H1 (cell line): ENCODE measurements around the gene GRIA4. TPM values are rescaled to one million over a fixed set of nuclear protein-coding genes. Genes with fewer than 3 reads are reported as not detected.
A peak's percentile ranks its signal among the peaks of the same experiment; 100 is the strongest.

Experiments
- CTCF ChIA-PET: fragments of 300-600 bp; sonication (Branson Sonifier 250); formaldehyde crosslinking; loops from one replicate; lab custom pipeline; 2021; ENCODE audit not compliant: partially characterized antibody; lab: Charles Lee
- POLR2A ChIA-PET: fragments of 300-600 bp; sonication (Branson Sonifier 250); formaldehyde crosslinking; loops from one replicate; lab custom pipeline; 2021; ENCODE audit warnings: inconsistent platforms; ENCODE audit not compliant: partially characterized antibody; lab: Charles Lee
- DNase-seq, 2 experiments: peaks; one replicate each; pipeline versions ENCODE4 v3.0.0 to v3.0.0-alpha.2; 2010 to 2022; ENCODE audit warnings: low spot score in 2 of 2, low read depth in 1 of 2, mixed read lengths in 1 of 2
- FAIRE-seq: peaks from 2 replicates; lab custom pipeline; 2011; peaks lifted over from hg19 to GRCh38; lab: Jason Lieb, UNC
- H2AFZ ChIP-seq: 2 replicates; pipeline ENCODE4 v1.8.1; 2012; ENCODE audit warnings: low read length, inconsistent platforms
- H2AK5ac ChIP-seq: 2 replicates; pipeline ENCODE4 v1.6.1; 2013; ENCODE audit warnings: low read depth, low read length
- H2BK120ac ChIP-seq: replicated peaks from 2 replicates; pipeline ENCODE3; 2013; ENCODE audit warnings: low read depth, low read length, inconsistent platforms
- H2BK12ac ChIP-seq: 2 replicates; pipeline ENCODE4 v1.6.1; 2013; ENCODE audit warnings: low read depth, low read length
- H2BK15ac ChIP-seq: 2 replicates; pipeline ENCODE4 v1.6.1; 2013; ENCODE audit warnings: low read length
- H2BK20ac ChIP-seq: 2 replicates; pipeline ENCODE4 v1.6.1; 2013; ENCODE audit warnings: low read length
- H2BK5ac ChIP-seq: 2 replicates; pipeline ENCODE4 v1.6.1; 2013; ENCODE audit warnings: low read depth, low read length
- H3K14ac ChIP-seq: 2 replicates; pipeline ENCODE4 v1.6.1; 2013; ENCODE audit warnings: inconsistent platforms; ENCODE audit not compliant: insufficient read length
- H3K18ac ChIP-seq: 2 replicates; pipeline ENCODE4 v1.6.1; 2013; ENCODE audit warnings: low read length; ENCODE audit errors: extremely low read depth
- H3K23ac ChIP-seq: 2 replicates; pipeline ENCODE4 v1.6.1; 2013; ENCODE audit warnings: inconsistent platforms; ENCODE audit not compliant: insufficient read length
- H3K23me2 ChIP-seq: 2 replicates; pipeline ENCODE4 v1.6.1; 2013; ENCODE audit warnings: low read depth, low read length
- H3K27ac ChIP-seq: 2 replicates; pipeline ENCODE4 v1.6.1; 2011; ENCODE audit warnings: low read depth, low read length, inconsistent platforms
- H3K27me3 ChIP-seq, 4 experiments: replicated peaks in 1 of 4; 1 replicate in 1 of 4; 2 replicates in 3 of 4; pipeline versions ENCODE4 v1.6.1 to v1.8.1; 2011 to 2013; ENCODE audit warnings: low read length in 3 of 4, mild to moderate bottlenecking in 3 of 4, inconsistent platforms in 2 of 4, mixed read lengths in 2 of 4, moderate library complexity in 1 of 4; ENCODE audit not compliant: control insufficient read depth in 3 of 4, insufficient read depth in 3 of 4; ENCODE audit errors: extremely low read depth in 1 of 4
- H3K36me3 ChIP-seq, 4 experiments: 2 replicates each; pipeline versions ENCODE4 v1.6.1 to v1.8.1; 2011 to 2013; ENCODE audit warnings: mild to moderate bottlenecking in 4 of 4, low read length in 3 of 4, moderate library complexity in 2 of 4, control low read depth in 1 of 4, inconsistent platforms in 1 of 4; ENCODE audit not compliant: insufficient read depth in 4 of 4, control insufficient read depth in 2 of 4
- H3K4ac ChIP-seq: replicated peaks from 2 replicates; pipeline ENCODE3; 2013; ENCODE audit warnings: low read length, low read depth, mixed read lengths, inconsistent platforms; ENCODE audit not compliant: insufficient read length
- H3K4me1 ChIP-seq, 4 experiments: replicated peaks in 1 of 4; 1 replicate in 1 of 4; 2 replicates in 3 of 4; pipeline versions ENCODE4 v1.6.1 to v1.8.1; 2011 to 2013; ENCODE audit warnings: low read length in 3 of 4, inconsistent platforms in 2 of 4, mixed read lengths in 1 of 4; ENCODE audit not compliant: insufficient read depth in 4 of 4, control insufficient read depth in 3 of 4
- H3K4me2 ChIP-seq, 2 experiments: 2 replicates each; pipeline versions ENCODE4 v1.6.1 to v1.8.1; 2011 to 2013; ENCODE audit warnings: low read depth in 2 of 2, low read length in 2 of 2, control low read depth in 1 of 2, inconsistent platforms in 1 of 2, mild to moderate bottlenecking in 1 of 2; ENCODE audit not compliant: insufficient read depth in 1 of 2
- H3K4me3 ChIP-seq, 4 experiments: fragments of 200-600, 300-600 bp in 1 of 4; sonication (generic), shearing (Covaris generic), sonication (Bioruptor Twin) in 1 of 4; 2 replicates each; pipeline versions ENCODE4 v1.5.1 to v1.8.1; 2011 to 2016; ENCODE audit warnings: low read length in 4 of 4, low read depth in 3 of 4, control low read depth in 2 of 4, inconsistent platforms in 2 of 4, mild to moderate bottlenecking in 2 of 4, mixed read lengths in 1 of 4, moderate library complexity in 1 of 4; ENCODE audit not compliant: insufficient read depth in 2 of 4; ENCODE audit errors: extremely low read depth in 1 of 4
- H3K56ac ChIP-seq: replicated peaks from 2 replicates; pipeline ENCODE3; 2013; ENCODE audit warnings: low read depth, mild to moderate bottlenecking, mixed read lengths, low read length, inconsistent platforms; ENCODE audit not compliant: insufficient read length
- H3K79me1 ChIP-seq: 2 replicates; pipeline ENCODE4 v1.6.1; 2013; ENCODE audit warnings: low read depth, low read length, control low read depth
- H3K79me2 ChIP-seq, 2 experiments: 2 replicates each; pipeline versions ENCODE4 v1.6.1 to v1.8.1; 2012 to 2013; ENCODE audit warnings: low read length in 2 of 2, mild to moderate bottlenecking in 2 of 2, inconsistent platforms in 1 of 2; ENCODE audit not compliant: insufficient read depth in 2 of 2, control insufficient read depth in 1 of 2
- H3K9ac ChIP-seq, 4 experiments: replicated peaks in 1 of 4; 1 replicate in 1 of 4; 2 replicates in 3 of 4; pipeline versions ENCODE4 v1.6.1 to v1.8.1; 2011 to 2013; ENCODE audit warnings: low read depth in 3 of 4, low read length in 3 of 4, control low read depth in 2 of 4, mild to moderate bottlenecking in 2 of 4, moderate library complexity in 2 of 4, inconsistent platforms in 1 of 4; ENCODE audit errors: extremely low read depth in 1 of 4
- H3K9me3 ChIP-seq, 2 experiments: 2 replicates each; pipeline versions ENCODE4 v1.6.1 to v1.8.1; 2012 to 2013; ENCODE audit warnings: mild to moderate bottlenecking in 2 of 2, moderate library complexity in 2 of 2, control low read depth in 1 of 2, inconsistent platforms in 1 of 2, low read depth in 1 of 2, low read length in 1 of 2, mixed read lengths in 1 of 2; ENCODE audit not compliant: insufficient read depth in 2 of 2
- H4K20me1 ChIP-seq, 2 experiments: replicated peaks in 1 of 2; 2 replicates each; pipeline versions ENCODE3 to v1.8.1; 2011 to 2013; ENCODE audit warnings: inconsistent platforms in 2 of 2, low read length in 2 of 2, mild to moderate bottlenecking in 1 of 2; ENCODE audit not compliant: insufficient read depth in 2 of 2, control insufficient read depth in 1 of 2
- H4K5ac ChIP-seq: 2 replicates; pipeline ENCODE4 v1.6.1; 2013; ENCODE audit warnings: low read length, low read depth, mixed read lengths, inconsistent platforms; ENCODE audit not compliant: insufficient read length
- H4K8ac ChIP-seq: 2 replicates; pipeline ENCODE4 v1.8.0; 2013; ENCODE audit warnings: mild to moderate bottlenecking, moderate library complexity, low read length, inconsistent platforms; ENCODE audit not compliant: insufficient read depth; ENCODE audit errors: extremely low read depth
- H4K91ac ChIP-seq: replicated peaks from 2 replicates; pipeline ENCODE3; 2013; ENCODE audit warnings: low read length, mixed read lengths, inconsistent platforms; ENCODE audit not compliant: insufficient read length
- GTF2F1 ChIP-seq: IDR thresholded peaks from 2 replicates; pipeline ENCODE4 v1.6.1; 2012; ENCODE audit warnings: low read depth, low read length, improper control_type of control experiment, borderline replicate concordance
- POU5F1 ChIP-seq: IDR thresholded peaks from 2 replicates; pipeline ENCODE4 v1.6.1; 2011; ENCODE audit warnings: low read depth, mild to moderate bottlenecking, low read length, moderate library complexity
- WGBS, 2 experiments: shearing (Covaris generic) in 1 of 2; methylation state at CpG; one replicate each; pipeline versions ENCODE4 v1.1.6 to v1.1.7; 2013 to 2015; ENCODE audit warnings: low lambda C conversion rate in 2 of 2, mixed read lengths in 2 of 2, inconsistent platforms in 1 of 2, low coverage in 1 of 2, missing lambda C conversion rate in 1 of 2; ENCODE audit not compliant: insufficient replicate concordance in 2 of 2, insufficient coverage in 1 of 2, insufficient read length in 1 of 2; ENCODE audit errors: extremely low coverage in 1 of 2, missing lambda C conversion rate in 1 of 2; 5-methylcytosine and 5-hydroxymethylcytosine counted together
- polyA plus RNA-seq, 7 experiments: library from polyadenylated mRNA; depleted of rRNA in 3 of 7; stranded (reverse) in 5 of 7; unstranded in 2 of 7; fragments of >200 nt in 5 of 7; fragments of 200-250 nt in 2 of 7; gene quantifications; 1 replicate in 5 of 7; 2 replicates in 1 of 7; 4 replicates in 1 of 7; pipeline versions ENCODE4 v1.2.1 to v1.2.3, GENCODE V29; 2011 to 2013; ENCODE audit warnings: missing spikeins in 2 of 7, mixed read lengths in 2 of 7
- total RNA-seq: library from RNA; stranded (reverse); fragmentation: NEBNext Ultra II Directional; extraction: Animal tissue kit (Norgen Biotek cat#: 25700); gene quantifications from 2 replicates; pipeline ENCODE4 v1.2.1, GENCODE V29; 2021

Gene GRIA4
- total and polyA plus RNA-seq, 2 of the 8 experiments (the other 6 are each of a cell fraction or from before 2014, with no cell fraction given), result 12.5 to 21.8 TPM

DNA sequence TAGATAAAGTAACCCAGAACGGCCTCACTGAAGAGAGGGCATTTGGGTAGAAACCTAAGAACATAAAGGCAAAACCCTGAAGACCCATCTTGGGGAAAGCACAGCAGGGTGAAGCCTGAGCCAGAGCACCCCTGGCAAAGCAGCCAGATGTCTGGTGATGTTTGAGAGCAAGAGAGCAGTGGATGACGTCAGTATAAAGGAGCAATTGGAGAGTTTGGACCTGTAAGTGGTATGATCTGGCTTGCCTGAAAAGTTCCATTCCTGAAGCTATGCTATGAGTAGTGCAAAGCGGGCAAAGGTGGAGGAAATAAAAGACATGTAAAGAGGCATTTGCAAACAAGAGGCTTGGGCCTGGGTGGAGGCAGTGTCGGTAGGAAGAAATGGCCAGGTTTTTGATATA is 244.4 kb downstream of the GRIA4 start:
- Histone ChIP-seq H3K23ac (no peak overlapping the region), H2BK20ac (no peak overlapping the region), H2BK15ac (no peak overlapping the region), H3K4me1 (no peaks in the 10 kb centered on the region), H3K79me2 (no peaks in the 10 kb centered on the region), H2AK5ac (no peak overlapping the region), H4K91ac (no peak overlapping the region), H3K27ac (no peak overlapping the region), H3K9me3 (no peaks in the 10 kb centered on the region), H2BK12ac (no peak overlapping the region), H3K4me2 (no peak overlapping the region), H2BK120ac (no peak overlapping the region), H2AFZ (0 out of 2 replicates have a peak overlapping the region, but pooled peaks have one; percentile 19), H3K14ac (no peak overlapping the region), H4K8ac (no peak overlapping the region), H3K79me1 (no peaks in the 10 kb centered on the region), H3K23me2 (no peaks in the 10 kb centered on the region; the same call in 1 of the 2 replicates), H3K4me3 (no peak overlapping the region), H3K4ac (no peak overlapping the region), H4K20me1 (no peaks in the 10 kb centered on the region), H3K9ac (no peak overlapping the region), H2BK5ac (no peak overlapping the region), H3K56ac (no peak overlapping the region), H4K5ac (no peak overlapping the region), H3K36me3 (no peaks in the 10 kb centered on the region), H3K27me3 (no peaks in the 10 kb centered on the region), H3K18ac (no peak overlapping the region)
- WGBS, 2 experiments, result 90% methylated on average over 4 of the region's 4 CpGs; no CpG with 5 or more reads in 1 of the 2 experiments
- DNase-seq (no peak), FAIRE-seq (no peak)
- CTCF ChIA-PET, result interaction anchor here (4.7 kb wide), 1 partner anchor 8 kb away, joined by 33 read pairs; no protein-coding TSS in a partner anchor
- TF ChIP-seq GTF2F1, result no peak
- TF ChIP-seq POU5F1, result no peak
- POLR2A ChIA-PET, result no interaction called here
